NK-92 (cell line): ENCODE measurements around the gene ELOVL6.
"Not testable (repeated sequence)": the region's sequence is repeated elsewhere in the genome, so short reads cannot be mapped to it uniquely, and the experiment has no call there.

ENCODE experiments used
- DNase-seq: peaks from one replicate; lab custom pipeline; 2025; ENCODE audit not compliant: unreplicated experiment; lab: John Stamatoyannopoulos, UW

ELOVL6 gene

DNA sequence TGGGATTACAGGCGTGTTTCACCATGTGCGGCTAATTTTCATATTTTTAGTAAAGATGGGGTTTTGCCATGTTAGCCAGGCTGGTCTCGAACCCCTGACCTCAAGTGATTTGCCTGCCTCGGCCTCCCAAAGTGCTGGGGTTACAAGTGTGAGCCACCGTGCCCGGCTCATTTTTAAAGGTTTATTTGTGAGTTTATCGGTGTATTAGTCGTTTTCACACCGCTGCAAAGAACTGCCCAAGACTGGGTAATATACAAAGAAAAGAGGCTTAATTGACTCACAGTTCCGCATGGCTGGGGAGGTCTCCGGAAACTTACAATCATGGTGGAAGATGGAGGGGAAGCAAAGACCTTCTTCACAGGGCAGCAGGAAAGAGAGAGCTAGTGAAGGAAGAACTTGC, 159.3 kb downstream of the ELOVL6 start:
- not testable (repeated sequence) for DNase-seq

DNA sequence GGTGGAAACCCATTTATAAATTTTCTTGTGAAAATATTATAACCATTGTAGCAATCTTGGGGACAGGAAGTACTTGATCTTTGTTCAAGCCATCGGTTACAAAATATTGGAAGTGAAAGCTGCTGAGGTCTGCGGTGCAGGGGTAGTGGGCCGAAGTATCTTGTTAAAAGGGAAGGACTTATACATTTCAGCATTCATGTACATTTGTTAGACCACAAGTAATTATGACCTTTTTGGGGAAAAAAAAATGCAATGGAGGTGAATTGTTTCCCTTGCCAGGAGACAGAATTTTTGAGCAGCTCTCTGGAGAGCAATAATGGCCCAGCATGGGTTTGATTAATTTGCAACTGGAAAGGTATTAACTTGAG, 164.4 kb downstream of the ELOVL6 start:
- no peak for DNase-seq

DNA sequence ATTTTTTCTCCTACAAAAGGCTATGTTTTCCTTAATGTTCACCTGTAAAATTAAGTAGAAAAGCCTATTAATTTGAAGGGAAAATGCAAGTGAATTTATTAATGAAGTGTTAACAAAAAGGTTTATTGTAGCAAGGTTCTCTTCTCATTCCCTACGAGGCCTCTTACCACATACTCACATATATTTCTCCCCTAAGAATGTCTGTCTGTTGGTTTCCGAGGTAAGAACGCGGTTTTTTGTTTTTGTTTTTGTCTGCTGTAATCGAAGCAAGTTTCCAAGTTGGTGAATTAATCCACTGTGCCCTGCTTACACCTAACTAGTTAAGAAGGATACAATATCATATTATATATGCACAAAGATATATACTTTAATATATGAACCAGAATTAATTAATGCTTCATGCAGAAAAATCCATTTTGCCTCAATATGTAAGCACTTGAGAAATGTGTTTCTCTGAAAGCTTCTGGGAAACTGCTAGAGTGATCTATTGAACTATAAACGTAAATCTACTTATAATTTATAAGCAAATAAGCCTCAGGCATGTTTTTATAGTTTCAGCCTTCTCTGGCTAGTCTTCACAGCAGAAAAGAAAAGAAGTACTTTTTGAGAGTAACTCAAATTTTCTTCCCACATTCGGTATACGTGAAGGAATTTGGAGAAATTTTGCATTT, 164.9 kb downstream of the ELOVL6 start:
- no peak for DNase-seq

DNA sequence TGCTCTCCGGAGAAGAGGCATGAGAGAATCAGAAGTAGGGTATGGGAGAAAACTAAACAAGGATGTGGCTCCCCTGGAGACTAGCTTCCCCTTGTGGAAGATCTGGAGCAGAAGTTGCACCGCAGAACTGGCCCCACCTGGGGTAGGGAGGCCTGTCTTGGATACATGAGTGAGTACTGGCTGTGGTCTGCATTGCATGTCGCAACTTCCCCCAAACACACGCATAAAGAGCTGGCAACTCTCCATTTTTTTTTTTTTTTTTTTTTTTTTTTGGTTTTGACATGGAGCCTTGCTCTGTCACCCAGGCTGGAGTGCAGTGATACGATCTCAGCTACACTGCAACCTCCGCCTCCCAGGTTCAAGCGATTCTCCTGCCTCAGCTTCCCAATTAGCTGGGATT, 165.8 kb downstream of the ELOVL6 start:
- DNase-seq, result no peak

DNA sequence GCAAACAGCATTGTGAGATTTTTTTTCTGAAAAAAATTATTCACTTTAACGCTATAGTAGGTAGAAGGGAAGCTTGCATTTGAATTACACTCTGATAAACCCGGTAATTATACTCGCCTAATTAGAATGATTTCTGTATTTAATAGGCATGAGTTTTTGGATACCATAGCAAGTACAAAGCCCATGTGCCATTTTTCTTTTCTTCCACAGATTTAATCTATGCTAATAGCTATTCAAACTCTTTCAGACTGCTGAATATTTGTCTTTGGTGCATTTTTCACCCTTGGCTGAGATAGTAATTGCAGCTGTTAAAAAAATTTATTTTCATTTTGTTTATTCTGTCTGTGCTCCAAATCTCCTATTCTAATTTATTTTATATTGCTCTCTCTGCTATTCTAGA, 172.7 kb downstream of the ELOVL6 start:
- no peak for DNase-seq

DNA sequence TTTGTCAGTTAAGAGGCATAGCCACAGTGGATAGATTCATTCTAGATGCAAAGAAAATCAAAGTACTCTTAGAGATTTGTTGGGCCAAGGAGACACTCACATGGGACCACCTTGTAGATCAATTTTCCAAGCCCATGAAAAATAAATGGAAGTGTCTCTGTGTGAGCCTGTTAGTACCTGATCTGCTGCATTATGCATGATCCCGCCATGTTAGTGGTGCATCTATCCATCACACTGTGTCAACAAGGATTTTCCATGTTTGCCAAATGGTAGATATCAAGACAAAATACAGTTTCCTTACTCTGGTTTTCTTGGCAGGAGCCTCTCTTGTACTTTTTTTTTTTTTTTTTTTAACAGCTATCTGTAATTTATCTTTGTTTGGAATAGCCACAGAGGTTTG, 173.4 kb downstream of the ELOVL6 start:
- DNase-seq, result no peak

DNA sequence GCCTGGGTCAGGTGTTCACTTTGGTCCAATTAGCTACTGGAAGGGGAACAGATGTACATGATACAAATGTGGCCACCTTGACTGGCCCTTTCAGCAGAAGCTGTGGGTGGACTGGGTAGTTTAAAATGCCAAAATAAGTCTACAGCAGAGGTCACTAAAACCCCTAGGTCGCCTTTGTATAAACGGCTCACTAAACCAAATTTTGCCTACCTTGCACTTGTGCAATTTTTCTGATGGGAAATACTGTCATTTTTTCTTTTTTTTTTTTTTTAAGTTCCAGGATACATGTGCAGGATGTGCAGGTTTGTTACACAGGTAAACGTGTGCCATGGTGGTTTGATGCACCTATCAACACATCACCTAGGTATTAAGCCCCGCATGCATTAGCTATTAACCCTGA, 176.0 kb downstream of the ELOVL6 start:
- DNase-seq, result no peak

DNA sequence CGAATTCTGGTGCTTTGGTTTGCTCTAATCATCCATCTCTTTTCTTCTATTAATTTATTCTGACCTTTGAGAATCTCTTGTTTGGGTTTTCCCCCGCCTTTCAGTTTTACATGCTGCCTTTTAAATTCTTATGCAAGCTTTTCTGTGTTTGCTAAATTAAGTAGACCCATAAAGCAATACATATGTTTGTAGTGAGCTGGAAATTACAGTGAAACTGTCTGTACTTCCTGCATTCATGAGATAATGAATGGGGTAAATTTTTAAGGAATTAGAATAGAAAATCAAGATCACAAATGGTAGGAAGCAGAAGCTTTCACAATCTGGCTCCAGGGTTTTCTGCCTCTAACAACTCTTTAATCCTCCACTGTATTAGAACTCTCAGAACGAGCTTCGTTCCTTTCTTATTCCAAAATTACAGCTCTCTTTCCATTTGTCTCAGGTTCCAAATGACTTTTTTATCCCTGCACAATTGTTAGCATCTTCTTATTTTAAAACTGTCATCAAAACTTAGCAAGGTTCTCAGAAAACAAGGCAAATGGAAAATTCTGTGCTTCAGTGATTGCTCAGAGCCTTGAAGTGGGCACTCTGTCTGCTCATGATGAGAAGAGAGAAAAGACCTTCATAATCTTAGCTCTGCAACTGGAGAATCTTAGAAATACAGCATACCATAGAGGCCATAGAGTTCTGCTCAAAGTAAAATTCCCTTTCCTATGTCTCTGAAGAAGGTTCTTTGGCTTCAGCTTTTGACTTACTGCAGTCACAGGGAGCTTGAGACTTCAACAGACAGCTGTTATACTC, 177.6 kb downstream of the ELOVL6 start:
- DNase-seq, result no peak

DNA sequence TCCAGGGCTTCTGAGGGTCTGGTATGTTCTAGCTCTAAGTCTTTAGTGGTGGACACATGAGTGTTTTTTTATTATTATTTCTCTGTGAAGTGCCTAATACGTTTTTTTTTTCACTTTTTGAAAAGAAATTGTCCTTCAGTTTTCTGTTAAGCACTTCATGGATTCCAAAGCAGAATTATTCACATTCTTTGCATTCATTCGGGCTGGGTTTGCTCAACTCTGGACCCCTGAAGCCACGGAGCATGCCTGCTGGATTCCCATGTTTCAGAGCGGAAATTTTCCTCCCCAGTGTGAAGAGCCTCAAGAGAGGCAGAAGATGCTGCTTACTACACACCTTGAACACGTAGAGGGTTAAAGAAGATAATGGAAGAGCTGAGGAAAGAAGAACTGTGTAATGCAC, 178.3 kb downstream of the ELOVL6 start:
- no peak for DNase-seq

DNA sequence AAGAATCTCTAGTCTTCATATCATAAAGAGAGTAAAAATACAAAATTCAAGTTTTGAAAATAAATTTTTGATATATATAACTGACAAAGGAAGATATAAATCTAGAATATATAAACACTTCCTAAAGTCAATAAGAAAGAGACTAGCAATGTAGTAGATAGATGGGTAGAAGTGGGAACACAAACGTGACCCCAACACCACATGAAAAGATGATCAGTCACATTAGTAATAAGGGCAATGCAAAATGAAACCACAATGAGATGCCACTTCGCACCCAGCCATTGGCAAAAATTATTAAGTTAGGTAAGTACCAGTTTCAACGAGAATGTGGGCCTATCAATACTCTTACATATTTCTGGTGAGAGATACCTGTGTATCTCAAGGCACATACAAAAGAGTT, 179.3 kb downstream of the ELOVL6 start:
- no peak for DNase-seq

DNA sequence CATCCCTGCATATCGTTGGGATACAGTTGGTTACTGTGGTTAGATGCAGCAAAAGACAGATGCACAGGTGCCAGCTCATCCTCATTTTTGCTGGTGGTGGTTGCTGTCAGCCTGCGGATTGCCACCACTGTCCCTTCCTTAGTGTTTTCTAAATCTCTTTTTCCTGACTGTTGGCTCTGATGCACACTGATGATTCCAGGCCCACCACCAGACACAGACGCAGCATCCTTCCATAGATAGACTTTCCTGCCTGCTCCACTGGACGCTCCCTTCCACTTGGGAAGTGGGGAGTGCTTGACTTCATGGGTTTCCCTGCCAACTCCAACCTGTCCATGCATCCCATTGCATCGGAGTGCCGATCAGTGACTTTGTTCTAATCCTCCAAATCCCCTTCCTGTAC, 184.2 kb downstream of the ELOVL6 start:
- no peak for DNase-seq

DNA sequence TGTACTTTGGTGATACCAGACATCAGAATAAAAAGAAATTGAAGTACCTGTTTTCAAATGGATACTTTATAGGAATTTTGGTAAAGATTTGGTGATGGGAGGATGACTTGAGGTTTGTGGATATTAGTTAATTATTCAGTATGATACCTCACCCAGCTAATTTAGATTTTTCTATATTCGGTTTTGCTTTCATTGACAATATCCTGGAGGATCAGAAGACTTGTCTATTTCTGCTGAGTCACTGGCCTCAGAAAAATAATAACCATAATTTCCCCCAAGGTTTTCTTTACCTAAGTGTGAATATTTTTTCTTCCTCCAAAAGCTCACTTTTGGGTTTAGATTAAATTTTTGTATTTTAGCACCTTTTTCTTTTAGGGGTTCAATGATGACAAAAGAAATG, 185.5 kb downstream of the ELOVL6 start:
- DNase-seq, result no peak

DNA sequence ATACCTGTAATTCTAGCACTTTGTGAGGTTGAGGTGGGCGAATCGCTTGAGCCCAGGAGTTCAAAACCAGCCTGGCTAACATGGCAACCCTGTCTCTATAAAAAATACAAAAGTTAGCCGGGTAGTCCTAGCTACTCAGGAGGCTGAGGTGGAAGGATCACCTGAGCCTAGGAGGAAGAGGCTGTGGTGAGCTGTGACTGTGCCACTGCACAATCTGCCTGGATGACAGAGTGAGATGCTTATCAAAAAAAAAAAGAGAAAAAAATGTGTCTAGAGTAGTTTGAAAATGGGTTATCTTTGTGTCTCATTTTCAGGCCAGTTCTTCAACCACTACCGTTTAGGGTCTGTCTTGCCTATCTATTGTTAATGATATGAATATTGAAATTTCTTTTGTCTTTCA, 187.6 kb downstream of the ELOVL6 start:
- no peak for DNase-seq

DNA sequence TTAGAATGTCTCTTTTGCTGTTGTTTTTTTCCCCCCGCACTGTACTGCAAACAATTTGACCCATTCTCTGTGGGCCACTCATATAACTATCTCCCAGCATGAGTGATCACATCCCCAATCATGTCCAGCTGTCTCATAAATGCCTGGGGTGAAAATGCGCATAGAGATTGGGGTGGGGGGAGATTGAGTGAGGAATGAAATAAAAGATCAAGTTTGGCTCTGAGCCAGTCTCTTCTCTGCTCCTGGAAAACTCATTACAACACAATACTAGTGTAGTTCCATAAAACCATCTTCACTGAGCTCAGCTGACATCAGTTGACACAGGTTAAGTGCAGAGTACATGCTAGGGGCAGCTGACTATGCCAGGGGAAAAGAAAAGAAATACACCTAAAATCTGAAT, 188.9 kb downstream of the ELOVL6 start:
- no peak for DNase-seq

DNA sequence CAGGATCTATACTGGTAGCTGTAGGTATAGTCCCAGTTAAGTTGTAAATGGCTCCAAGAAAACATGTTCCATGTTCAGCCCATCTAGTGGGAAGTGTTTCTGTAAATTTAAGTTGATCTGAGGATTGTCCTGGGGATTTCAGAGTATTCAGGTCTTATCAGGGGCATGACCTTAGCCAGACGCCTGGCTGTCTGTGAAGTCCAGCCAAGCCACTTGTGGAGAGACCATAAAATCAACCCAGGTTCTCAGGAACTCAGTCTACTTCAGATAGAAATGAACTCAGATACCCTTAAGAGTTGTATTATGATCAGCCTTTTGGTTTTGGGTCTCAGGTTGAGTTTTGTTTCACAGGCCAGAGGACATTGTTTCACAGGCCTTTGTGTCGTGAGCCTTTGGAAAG, 189.9 kb downstream of the ELOVL6 start:
- DNase-seq, result no peak

DNA sequence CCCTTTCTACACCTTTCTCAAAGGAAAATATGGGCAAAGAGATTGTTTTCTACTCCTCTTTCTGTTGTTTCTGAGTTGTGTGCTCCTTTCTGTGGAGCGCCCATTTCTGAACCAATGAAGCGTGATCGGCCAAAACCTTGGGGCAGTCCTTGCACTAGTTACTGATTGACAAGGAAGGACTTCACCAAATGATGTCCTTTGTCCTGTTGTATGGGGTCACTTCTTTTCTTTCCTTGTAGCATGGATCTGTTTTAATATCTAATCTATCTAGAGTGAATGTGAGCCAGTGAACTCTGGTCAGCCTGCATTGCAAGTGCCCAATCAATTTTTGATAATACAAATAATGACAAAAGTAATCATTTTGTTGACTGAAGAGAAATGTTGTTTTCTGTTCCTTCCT, 191.2 kb downstream of the ELOVL6 start:
- no peak for DNase-seq

DNA sequence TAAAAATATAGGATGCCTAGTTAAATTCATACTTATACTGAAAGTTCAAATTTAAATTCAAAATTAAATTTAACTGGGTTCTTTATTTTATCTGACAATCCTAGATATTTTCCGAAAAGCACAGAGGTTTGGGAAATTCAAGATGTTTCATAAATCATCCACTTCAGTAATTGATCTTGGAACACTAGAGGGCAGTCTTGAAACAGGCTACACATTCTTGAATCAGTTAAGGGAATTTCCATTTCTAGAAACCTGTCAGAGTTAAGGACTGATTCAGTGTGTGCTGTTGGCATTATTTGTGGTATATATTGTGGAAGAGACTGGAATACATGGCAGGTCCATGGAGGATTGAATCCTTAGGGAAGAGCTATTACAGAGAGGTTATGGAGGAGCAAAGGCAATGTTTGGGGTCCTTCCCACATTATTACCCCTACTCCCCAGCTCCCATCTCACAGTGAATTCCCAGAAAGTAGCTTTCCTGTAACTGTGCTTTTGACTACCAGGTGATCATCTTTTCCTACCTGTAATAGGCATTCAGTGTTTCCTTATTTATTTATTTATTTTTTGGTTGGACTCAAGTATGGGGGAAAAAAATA, 192.9 kb downstream of the ELOVL6 start:
- DNase-seq, result no peak

DNA sequence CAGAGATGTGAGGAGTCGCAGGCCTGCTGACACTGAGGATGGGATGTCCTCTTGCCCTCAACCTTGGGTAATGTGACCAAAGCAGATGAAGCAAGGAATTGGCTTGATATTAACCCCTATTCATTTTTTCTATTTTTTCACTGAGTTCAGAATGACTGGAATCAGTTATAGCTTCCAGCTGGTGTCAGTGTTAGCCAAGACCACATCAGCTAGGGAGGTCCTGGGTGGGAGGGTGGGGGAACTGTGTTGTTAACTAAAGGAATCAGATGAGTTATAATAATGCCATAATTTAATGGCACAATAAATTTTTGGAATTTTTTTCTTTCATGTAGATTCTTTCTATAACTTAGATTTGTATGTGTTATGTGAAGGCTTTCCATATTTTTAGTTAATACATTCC, 193.9 kb downstream of the ELOVL6 start:
- no peak for DNase-seq

DNA sequence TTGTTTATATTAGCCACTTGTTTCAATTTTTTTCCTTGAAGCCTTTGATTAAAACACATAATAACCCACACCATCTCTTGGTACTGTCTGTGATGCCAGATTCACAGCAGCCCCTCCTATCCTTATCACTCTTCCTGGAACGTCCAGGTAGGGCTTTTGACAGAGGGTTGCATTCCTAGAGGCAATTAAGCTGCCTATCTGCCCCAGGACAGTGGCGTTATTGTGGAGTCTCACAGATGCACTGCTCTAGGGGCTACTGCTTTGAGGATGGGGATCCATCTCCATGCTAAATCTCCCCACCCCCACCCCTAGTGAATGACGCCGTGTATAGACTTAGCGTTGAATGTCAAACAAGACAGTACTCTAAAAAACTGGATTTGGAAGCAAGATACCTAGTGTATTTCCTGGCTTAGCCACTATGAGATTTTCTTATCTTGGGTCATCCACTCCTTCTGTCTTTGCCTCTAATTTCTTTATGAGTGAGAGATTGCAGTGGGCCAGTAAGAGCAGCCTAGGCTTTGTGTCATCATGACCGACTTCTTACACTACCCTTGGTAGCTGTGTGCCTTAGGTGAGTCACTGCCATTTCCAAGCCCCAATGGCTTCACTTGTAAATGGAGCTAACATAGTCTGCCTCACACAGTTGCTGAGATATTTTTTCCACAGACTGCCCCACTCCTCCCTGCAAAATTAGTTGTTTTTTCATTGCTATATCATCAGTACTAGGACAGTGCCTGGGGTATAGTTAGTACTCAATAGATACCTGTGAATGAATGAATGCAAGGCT, 194.8 kb downstream of the ELOVL6 start:
- DNase-seq, result no peak

DNA sequence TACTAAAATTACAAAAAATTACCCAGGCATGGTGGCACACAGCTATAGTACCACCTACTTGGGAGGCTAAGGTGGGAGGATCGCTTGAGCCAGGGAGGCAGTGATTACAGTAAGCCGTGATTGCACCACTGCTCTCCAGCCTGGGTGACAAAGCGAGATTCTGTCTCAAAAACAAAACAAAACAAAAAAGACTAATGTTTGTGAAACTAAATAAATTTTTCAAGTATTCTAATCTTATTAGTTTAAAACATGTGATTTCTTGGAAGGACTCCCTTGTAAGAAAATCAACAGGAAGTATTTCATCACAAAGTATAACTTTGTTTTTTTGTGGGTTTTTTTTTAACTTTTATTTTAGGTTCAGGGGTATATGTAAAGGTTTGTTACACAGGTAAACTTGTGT, 196.1 kb downstream of the ELOVL6 start:
- no peak for DNase-seq

DNA sequence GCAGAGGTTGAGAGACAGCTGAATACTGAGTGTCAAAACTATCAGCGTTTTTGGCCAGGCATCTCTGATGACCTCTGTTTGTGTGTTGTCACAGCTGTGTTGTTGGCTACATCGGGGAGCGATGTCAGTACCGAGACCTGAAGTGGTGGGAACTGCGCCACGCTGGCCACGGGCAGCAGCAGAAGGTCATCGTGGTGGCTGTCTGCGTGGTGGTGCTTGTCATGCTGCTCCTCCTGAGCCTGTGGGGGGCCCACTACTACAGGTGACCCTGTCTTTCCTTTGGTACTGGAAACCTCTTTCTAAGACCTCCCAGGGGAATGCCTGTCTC, 198.9 kb downstream of the ELOVL6 start:
- DNase-seq, result no peak
